DMS153 (cell line): Measurements from ENCODE around the gene OSBPL2.

Experiments
- DNase-seq: peaks from one replicate; lab custom pipeline; 2025; lab: John Stamatoyannopoulos, UW

Gene OSBPL2

GRCh38 chr20:62258499-62259293 lies 20.4 kb downstream of the OSBPL2 start:
- no peak for DNase-seq

- DNase-seq: no peak
Observed at GRCh38 chr20:62259294-62259565, 20.9 kb downstream of the OSBPL2 start.

- no peak for DNase-seq
Observed at GRCh38 chr20:62262064-62262463, 23.7 kb downstream of the OSBPL2 start.

GRCh38 chr20:62263396-62263795 lies 25.1 kb downstream of the OSBPL2 start:
- no peak for DNase-seq

- DNase-seq: no peak
Observed at GRCh38 chr20:62265365-62265764, 27.0 kb downstream of the OSBPL2 start.

- no peak for DNase-seq
Observed at GRCh38 chr20:62266340-62266739, 28.0 kb downstream of the OSBPL2 start.

GRCh38 chr20:62266851-62267250 lies 28.5 kb downstream of the OSBPL2 start:
- no peak for DNase-seq

- DNase-seq: no peak
Observed at GRCh38 chr20:62267543-62267942, 29.2 kb downstream of the OSBPL2 start.

GRCh38 chr20:62268228-62268900 lies 30.0 kb downstream of the OSBPL2 start:
- no peak for DNase-seq

- no peak for DNase-seq
Observed at GRCh38 chr20:62269378-62269777, 31.1 kb downstream of the OSBPL2 start.

GRCh38 chr20:62269871-62270270 lies 31.6 kb downstream of the OSBPL2 start:
- DNase-seq: no peak

GRCh38 chr20:62272200-62272599 lies 33.9 kb downstream of the OSBPL2 start:
- no peak for DNase-seq

- DNase-seq: no peak
Observed at GRCh38 chr20:62273416-62273815, 35.1 kb downstream of the OSBPL2 start.

GRCh38 chr20:62274332-62274950 lies 36.1 kb downstream of the OSBPL2 start:
- no peak for DNase-seq

- DNase-seq: no peak
Observed at GRCh38 chr20:62275219-62275618, 36.9 kb downstream of the OSBPL2 start.

- no peak for DNase-seq
Observed at GRCh38 chr20:62276439-62276838, 38.1 kb downstream of the OSBPL2 start.

- no peak for DNase-seq
Observed at GRCh38 chr20:62277253-62277652, 38.9 kb downstream of the OSBPL2 start.

- DNase-seq: no peak
Observed at GRCh38 chr20:62280303-62280702, 42.0 kb downstream of the OSBPL2 start.

- DNase-seq: no peak
Observed at GRCh38 chr20:62281161-62281933, 43.0 kb downstream of the OSBPL2 start.

GRCh38 chr20:62282103-62282502 lies 43.8 kb downstream of the OSBPL2 start:
- no peak for DNase-seq

- no peak for DNase-seq
Observed at GRCh38 chr20:62282877-62283503, 44.7 kb downstream of the OSBPL2 start.

- DNase-seq: no peak
Observed at GRCh38 chr20:62284448-62284847, 46.1 kb downstream of the OSBPL2 start.
